Activated T-helper 1 cell treated with anti-CD3 and anti-CD28 coated beads, Interleukin-12 subunit alpha, Interleukin-12 subunit beta, Interleukin-2, Interleukin-4 antibody, amounts not matched to agents 30 ng/mL and 10 ng/mL and 1 ng/mL, durations not matched to agents 14 hours and 24 hours and 36 hours (primary cell): ENCODE measurements around the gene ITIH3. TPM values are rescaled to one million over a fixed set of nuclear protein-coding genes. Genes with fewer than 3 reads are reported as not detected.

Experiments used
- DNase-seq: peaks from one replicate; pipeline ENCODE4 v3.0.0; 2021; ENCODE audit warnings: low spot score
- H3K27ac Mint-ChIP-seq: one replicate; pipeline ENCODE4 v1.8.0; 2021; ENCODE audit warnings: mild to moderate bottlenecking, mixed read lengths
- H3K27me3 Mint-ChIP-seq: one replicate; pipeline ENCODE4 v1.8.0; 2022; ENCODE audit warnings: mild to moderate bottlenecking, moderate library complexity, mixed read lengths; ENCODE audit not compliant: insufficient read depth
- H3K36me3 Mint-ChIP-seq: one replicate; pipeline ENCODE4 v1.8.0; 2021; ENCODE audit warnings: low read depth, mixed read lengths
- H3K4me1 Mint-ChIP-seq: one replicate; pipeline ENCODE4 v1.8.0; 2021; ENCODE audit warnings: low read depth, mixed read lengths
- H3K4me3 Mint-ChIP-seq: one replicate; pipeline ENCODE4 v1.8.0; 2021; ENCODE audit warnings: mild to moderate bottlenecking, moderate library complexity, mixed read lengths
- H3K9me3 Mint-ChIP-seq: one replicate; pipeline ENCODE4 v1.8.0; 2021; ENCODE audit warnings: mixed read lengths
- intact Hi-C: fragments of 100-400 bp; cut with micrococcal nuclease; formaldehyde crosslinking; loops from one replicate; pipeline ENCODE4 v1.15.1; 2024
- total RNA-seq: library from RNA; stranded (reverse); gene quantifications from 2 replicates; pipeline ENCODE4 v1.2.3, GENCODE V29; 2022

The ITIH3 gene
- total RNA-seq, 1 donor from 2014 or later, result not detected

DNA sequence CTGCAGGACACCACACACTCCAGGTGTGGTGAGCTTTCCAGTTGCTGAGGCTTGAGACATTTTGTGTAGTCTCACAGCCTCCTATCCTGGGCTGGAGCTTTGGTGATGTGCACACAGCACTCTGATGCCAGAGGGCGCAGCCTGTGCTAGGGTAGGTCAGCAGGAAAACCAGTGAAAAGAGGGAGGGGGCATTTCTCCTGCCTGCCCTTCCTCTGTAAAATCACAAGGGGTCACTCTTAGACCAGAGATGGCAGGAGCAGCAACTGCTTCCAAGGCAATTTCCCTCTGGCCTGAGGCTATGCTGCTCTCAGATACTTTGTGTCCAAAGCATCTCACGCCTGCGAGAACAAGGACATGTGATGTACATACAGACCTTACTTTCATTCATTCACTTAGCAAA, 56.8 kb downstream of the ITIH3 start:
- no peak for DNase-seq
- no peak overlapping the region for H3K4me3 Mint-ChIP-seq

DNA sequence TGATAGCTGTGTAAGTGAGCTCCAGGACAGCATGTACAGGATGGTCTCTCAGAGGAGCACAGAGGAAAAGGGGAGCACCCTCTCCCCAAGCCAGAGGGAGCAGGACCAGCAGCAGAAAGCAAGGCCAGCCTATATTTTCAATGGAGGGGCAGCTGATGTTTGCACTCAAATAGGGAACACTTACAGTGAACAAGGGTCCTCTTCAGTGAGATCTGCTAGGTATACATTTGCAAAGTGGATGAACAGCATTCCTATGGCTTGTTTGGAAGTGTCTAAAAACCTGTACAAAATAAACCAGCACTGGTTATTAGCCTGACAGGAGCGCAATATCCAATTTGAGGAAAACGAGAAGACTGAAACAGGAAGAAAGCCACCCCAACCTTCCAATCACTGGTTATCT, 57.8 kb downstream of the ITIH3 start:
- Mint-ChIP-seq H3K9me3 (no peaks in the 10 kb centered on the region), H3K4me1 (no peaks in the 10 kb centered on the region), H3K27ac (no peak overlapping the region), H3K36me3 (no peaks in the 10 kb centered on the region), H3K27me3 (no peaks in the 10 kb centered on the region), H3K4me3 (no peak overlapping the region)
- intact Hi-C loops, result loop anchor here (5.0 kb wide), 1 partner anchor 45 kb away; the partner anchor contains the start of gene STIMATE
- DNase-seq, result no peak

More for the DNA sequence above, 56.8 kb downstream of the ITIH3 start:
- Mint-ChIP-seq H3K27me3 (no peaks in the 10 kb centered on the region), H3K27ac (no peak overlapping the region), H3K9me3 (no peaks in the 10 kb centered on the region), H3K4me1 (no peaks in the 10 kb centered on the region), H3K36me3 (no peaks in the 10 kb centered on the region)
- intact Hi-C loops, result loop anchor here (1.0 to 5.0 kb wide), 3 partner anchors 46 to 221 kb away; partner anchors contain the start of gene STIMATE

DNA sequence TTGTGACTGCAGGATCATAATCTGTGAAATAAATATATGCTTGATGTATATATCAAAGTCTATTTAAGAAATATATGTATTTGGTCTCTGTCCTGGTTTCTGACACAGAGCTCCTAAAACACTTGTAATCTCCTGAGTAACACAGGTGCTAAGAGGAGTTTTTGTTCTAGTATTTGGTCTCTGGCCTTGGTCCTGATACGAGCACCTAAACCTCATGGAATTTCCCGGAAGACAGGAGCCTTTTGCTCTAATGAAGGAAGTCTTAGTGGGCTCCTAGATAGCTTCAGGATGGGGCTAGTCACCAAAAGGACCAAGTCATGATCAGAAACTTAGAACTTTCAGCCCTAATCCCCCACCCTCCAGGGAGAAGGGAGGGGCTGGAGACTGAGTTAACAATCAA, 59.4 kb downstream of the ITIH3 start:
- H3K4me1 Mint-ChIP-seq, result no peaks in the 10 kb centered on the region
- peaks cover 1% of the 10 kb centered on the region for H3K27me3 Mint-ChIP-seq
- no peak overlapping the region for H3K27ac Mint-ChIP-seq
- H3K4me3 Mint-ChIP-seq, result no peak overlapping the region
- intact Hi-C loops, result loop anchor here (5.0 kb wide), 1 partner anchor 43 kb away; the partner anchor contains the start of gene STIMATE
- H3K36me3 Mint-ChIP-seq, result no peaks in the 10 kb centered on the region
- H3K9me3 Mint-ChIP-seq, result no peaks in the 10 kb centered on the region
- DNase-seq, result no peak

DNA sequence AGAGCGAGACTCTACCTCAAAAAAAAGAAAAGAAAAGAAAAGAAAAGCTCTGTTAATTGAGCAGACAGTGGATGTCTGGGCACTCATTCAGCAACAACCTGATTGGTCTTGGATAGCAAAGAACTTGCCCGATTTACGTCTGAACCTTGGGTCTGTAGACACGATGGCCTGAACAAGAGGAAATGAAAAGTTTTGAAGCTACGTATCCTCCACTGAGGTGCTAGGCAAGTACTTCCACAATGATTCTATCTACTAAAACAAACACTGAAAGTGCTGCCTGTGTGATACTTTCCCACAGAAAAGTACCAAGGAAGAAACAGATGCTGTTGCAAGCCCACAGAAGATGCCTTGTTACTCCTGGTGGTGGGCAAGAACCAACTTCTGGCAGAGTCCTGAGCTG, 62.1 kb downstream of the ITIH3 start:
- Mint-ChIP-seq H3K4me1 (no peaks in the 10 kb centered on the region), H3K27me3 (peaks cover 1% of the 10 kb centered on the region), H3K9me3 (no peaks in the 10 kb centered on the region), H3K27ac (no peak overlapping the region), H3K4me3 (no peak overlapping the region), H3K36me3 (no peaks in the 10 kb centered on the region)
- DNase-seq, result no peak
- intact Hi-C loops, result no loop called here

DNA sequence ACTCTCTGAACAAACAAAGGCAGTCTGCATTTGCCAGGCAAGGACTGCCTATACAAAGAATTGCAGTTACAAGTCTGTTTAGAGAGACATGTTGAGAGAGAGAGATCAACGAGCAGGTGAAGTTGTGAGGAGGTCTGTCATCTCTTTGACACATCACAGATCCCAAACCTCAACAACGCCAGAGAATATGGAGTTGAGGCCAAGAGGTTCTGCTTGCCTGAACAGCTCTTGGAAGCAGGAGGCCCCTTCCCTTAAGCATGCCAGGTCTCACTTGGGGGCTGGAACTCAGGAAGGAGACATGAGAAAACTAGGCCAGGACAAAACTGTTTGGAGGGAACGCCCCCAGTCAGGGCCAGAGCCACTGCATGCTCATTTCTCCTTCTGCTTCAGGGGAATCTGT, 62.5 kb downstream of the ITIH3 start:
- no peak overlapping the region for H3K27ac Mint-ChIP-seq
- H3K9me3 Mint-ChIP-seq, result no peaks in the 10 kb centered on the region
- H3K4me3 Mint-ChIP-seq, result no peak overlapping the region
- intact Hi-C loops, result no loop called here
- no peaks in the 10 kb centered on the region for H3K4me1 Mint-ChIP-seq
- DNase-seq, result no peak
- H3K27me3 Mint-ChIP-seq, result peaks cover 1% of the 10 kb centered on the region
- H3K36me3 Mint-ChIP-seq, result no peaks in the 10 kb centered on the region

DNA sequence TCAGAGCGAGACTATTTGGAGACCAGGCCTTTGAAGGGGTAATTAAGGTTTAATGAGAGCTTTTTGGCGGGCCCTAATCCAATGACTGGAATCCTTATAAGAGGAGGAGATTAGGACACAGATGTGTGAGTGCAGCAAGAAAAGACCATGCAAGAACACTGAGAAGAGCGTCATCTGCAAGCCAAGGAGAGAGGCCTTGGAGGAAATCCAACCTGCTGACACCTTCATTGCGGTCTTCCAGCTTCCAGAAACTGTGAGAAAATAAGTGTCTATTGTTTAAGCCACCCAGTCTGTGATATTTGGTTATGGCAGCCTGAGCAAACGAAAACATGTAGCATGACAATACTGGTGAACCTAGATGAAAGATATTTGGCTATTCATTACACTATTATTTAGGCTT, 63.3 kb downstream of the ITIH3 start:
- no peaks in the 10 kb centered on the region for H3K9me3 Mint-ChIP-seq
- H3K27ac Mint-ChIP-seq, result no peak overlapping the region
- DNase-seq, result no peak
- intact Hi-C loops, result no loop called here
- peaks cover 1% of the 10 kb centered on the region for H3K27me3 Mint-ChIP-seq
- peaks cover 2% of the 10 kb centered on the region for H3K36me3 Mint-ChIP-seq
- no peak overlapping the region for H3K4me3 Mint-ChIP-seq
- H3K4me1 Mint-ChIP-seq, result no peaks in the 10 kb centered on the region

Other genes starting within 250 kb of the ITIH3 start
- 68.6 and 68.8 TPM in 2 replicates for gene PBRM1, start 108.9 kb upstream of the ITIH3 start, total RNA-seq
- gene GNL3, start 108.8 kb upstream of the ITIH3 start, total RNA-seq, result 241 and 245 TPM in 2 replicates
- gene GLT8D1, start 89.0 kb upstream of the ITIH3 start, total RNA-seq, result 33.9 and 40.6 TPM in 2 replicates
- 122 and 132 TPM in 2 replicates for gene SPCS1, start 88.7 kb upstream of the ITIH3 start, total RNA-seq
- gene NEK4, start 23.9 kb upstream of the ITIH3 start, total RNA-seq, result 27.8 and 32.9 TPM in 2 replicates
- gene ITIH1, start 17.2 kb upstream of the ITIH3 start, total RNA-seq, result not detected in 2 replicates
- gene ITIH4, start 35.9 kb downstream of the ITIH3 start, total RNA-seq, result 3.1 and 4.8 TPM in 2 replicates
- 1.7 TPM in 1 of 2 replicates, not detected in the other for gene MUSTN1, start 40.2 kb downstream of the ITIH3 start, total RNA-seq
- 19.8 and 20.1 TPM in 2 replicates for gene STIMATE, start 102.8 kb downstream of the ITIH3 start, total RNA-seq